ENCODE results near the gene FBXO5.
"Not testable (repeated sequence)": the region's sequence is repeated elsewhere in the genome, so short reads cannot be mapped to it uniquely, and the experiment has no call there.

Gene FBXO5

DNA sequence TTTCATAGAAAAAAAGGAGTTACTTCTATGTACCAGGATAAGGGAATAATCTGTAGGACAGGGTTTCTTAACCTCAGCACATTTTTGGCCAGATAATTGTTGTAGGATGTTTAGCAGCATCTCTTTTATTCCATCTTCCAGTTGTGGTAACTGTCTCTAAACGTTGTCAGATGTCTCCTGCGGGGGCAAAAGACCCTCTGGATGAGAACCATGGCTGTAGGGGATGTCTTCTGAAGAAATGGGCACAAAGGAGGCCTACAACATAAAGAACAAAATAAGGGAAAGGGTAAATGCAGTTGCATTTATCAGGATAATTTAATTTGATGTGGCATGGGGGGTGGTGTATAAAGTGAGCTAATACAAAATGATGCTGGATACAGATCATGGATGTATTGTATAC lies 4.1 kb upstream of the FBXO5 start:
- ATAC-seq, result no peak

DNA sequence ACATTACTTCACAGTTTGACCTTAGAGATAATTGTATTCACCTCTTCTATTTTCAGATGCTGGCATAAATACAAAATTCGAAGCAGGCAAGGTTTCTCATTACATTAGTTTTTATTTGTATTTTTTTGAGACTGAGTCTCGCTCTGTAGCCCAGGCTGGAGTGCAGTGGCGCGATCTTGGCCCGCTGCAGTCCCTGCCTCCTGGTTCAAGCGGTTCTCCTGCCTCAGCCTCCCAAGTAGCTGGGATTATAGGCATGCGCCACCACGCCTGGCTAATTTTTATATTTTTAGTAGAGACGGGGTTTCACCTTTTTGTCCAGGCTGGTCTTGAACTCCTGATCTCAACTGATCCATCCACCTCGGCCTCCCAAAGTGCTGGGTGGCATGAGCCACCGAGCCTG lies 2.5 kb upstream of the FBXO5 start:
- not testable (repeated sequence) for ATAC-seq

DNA sequence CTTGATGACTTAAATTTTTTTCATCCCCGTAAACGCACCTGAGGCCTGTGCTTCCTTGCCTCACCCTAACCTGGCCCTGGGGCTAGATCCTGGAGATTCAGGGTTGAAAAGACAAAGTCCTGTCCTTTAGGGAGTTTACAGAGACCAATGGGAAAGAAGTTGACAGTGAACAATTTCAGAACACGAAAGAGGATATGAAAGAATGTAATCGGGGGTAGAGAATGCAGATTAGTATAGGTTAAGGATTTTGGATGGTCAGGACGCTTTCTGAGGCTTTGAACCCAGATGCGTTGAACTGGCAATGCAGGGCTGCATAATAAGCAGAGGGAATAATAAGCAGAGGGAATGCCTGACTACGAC lies 1.7 kb upstream of the FBXO5 start:
- ATAC-seq, result no peak

DNA sequence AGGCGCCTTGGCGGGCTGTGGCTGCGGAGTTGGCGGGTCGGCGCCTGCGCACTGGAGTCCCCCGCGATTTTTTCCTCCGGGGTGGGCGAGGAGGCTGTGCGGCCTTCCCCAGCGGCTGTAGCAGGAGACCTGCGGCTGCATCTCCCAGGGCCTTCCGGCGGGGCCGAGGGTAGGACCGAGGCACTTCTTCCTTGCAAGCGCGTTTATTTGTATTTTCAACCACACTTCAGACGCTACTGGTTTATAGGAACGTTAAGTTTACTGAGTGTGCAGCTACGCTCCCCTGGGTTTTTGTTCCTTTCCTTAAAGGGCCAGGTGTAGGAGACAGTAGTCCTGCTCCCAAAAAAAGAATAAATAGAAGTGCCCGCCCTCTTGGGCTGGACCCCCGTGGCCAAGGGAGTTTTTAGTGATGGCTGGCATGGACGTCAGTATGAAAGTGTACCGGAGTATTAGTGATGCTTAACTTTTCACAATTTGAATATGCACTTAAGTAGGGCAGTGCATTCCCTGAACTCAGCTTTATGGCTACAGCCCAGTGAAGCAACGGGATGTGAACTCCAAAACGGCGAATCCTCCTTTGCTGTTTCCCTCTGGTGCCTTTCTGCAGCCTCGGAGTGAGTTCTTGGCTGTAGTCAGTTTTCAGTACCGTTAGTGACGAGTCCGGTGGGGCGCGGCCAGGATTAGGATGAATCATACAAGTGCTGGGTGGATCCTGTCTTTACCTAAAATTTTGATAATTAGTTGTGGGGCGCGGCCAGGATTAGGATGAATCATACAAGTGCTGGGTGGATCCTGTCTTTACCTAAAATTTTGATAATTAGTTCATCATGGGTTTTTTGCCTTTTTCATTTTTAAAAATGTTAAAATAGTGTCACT lies 1.0 kb upstream of the FBXO5 start:
- peak; percentile 41 to 42 for ATAC-seq

DNA sequence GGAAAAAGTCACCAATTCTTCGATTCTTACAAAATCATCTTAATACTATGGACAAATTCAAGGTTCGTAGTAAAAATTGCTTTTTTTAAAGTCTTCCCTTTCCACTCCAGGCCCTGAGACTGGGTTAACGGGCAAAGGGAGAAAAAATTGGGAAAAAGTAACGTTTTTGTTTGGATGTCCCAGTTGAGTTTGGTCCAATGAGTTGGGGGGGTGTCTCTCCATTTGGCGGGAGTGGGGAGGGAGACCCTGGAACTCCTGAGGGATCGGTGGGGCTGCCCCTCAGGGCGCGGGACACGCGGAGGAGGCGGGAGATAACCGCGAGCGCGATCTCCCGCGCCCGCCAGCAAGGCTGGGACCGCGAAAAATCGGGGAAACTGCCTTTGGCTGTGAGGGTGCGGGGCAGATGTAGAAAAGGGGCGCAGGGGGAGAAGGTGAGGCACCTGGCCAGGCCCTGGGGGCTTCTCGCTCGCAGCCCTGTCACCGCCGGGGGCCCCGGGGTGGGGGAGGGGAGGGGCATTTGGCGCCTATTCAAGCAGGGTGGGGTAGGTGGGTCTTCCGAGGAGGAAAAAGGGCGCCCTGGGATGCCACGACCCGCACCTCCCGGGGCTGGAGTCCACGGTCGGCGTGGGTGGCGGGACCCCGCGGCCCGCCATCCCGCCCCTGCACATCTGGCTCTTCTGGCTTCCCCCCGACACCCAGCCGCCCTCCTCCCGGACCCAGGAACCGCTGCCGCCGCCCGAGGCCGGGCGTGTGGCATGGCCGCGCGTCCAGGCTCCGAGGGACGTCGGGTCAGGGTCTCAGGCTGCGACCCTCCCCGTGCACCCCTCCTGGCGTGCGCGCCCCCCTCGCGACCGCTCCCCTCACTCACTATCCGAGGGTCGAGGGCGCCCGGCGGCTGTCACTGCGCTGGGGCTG lies 595 bp downstream of the FBXO5 start:
- no peak for ATAC-seq

DNA sequence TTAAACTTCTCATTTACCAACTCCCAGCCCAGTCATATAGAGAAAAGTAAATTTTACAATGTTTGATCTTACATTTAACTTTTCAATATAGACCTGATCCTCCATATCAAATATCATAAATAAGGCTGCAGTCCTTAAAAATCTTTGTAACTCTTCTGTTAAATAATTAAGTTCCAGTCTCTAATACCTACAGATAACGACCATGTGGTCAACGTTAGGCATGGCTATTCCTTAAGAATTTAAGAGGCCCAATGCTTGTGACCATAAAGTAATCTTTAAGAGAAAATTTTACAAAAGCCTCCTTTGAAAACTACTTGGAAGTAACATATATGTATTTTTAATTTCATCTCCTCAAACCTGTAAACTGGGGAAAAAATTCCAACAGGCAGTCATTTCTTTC lies 1.6 kb downstream of the FBXO5 start:
- no peak for ATAC-seq

DNA sequence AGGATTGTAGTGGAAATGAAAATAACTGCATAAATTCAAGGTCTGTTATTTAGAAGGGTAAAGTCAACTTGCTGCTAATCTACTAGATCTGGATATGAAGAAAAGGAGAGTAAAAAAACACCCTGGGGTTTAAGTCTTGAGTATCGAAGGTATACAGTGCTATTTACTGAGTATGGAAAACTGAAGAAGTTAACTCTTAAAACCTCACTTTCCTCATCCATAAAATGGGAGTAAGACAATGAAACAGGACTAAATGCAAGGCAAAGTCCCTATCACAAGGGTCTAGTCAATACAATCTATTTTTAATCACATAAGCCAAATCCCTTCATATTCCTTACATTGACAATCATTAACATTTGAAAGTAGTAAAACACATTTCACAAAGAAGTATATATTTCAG lies 2.2 kb downstream of the FBXO5 start:
- ATAC-seq, result no peak

GRCh38 chr6:152979116-152979515 lies 3.7 kb downstream of the FBXO5 start:
- no peak for ATAC-seq

GRCh38 chr6:152978058-152978457 lies 4.8 kb downstream of the FBXO5 start:
- no peak for ATAC-seq

GRCh38 chr6:152977556-152977955 lies 5.3 kb downstream of the FBXO5 start:
- no peak for ATAC-seq

DNA sequence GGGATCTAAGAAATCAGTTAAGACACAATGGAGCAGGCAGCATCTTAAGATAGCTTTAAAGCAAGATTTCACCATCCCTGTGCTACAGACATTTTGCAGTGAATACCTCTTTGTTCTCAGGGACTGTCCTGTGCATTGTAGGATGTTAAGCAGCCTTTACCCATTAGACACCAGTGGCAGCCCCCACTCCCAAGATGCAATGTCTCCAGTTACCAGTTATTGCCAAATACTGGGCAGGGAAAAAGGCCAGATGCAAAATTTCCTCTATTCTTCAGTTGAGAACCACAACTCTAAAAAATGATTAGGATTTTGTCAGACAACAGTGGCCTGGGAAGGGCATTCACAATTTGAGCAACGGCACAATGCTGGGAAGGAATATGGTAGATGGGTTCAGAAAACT lies 6.1 kb downstream of the FBXO5 start:
- no peak for ATAC-seq

DNA sequence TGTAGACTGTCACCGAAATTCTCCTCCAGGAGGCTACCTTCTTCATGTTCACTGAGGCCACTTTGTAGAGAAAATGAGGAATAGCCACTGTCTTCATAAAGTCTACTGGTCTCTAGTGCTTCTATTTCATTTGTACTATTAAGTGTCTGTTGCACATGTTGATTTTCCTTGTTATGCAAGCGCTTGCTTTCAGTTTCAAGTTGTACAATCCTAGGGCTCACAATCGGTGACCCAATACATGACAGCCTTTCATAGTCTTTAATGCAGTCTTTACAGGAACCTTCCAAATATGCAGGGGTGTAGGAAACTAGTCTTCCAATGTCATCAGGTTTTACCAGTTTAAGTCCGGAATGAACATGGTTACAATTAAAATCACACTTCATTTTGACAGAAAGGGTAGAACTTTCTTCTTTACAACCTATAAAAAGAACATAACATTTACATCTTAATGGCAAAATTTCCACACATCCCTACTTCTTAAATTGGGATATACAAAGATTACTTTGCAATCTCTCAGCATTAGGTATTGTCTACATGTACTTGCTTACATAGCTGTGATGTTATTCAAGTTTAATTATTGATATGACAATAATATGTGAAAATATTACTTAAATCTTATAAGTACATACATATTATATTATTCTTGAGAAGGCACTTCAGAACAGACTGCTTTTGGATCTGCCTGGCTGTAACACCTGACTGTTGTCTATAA lies 7.5 kb downstream of the FBXO5 start:
- peak; percentile 53 to 55 for ATAC-seq

DNA sequence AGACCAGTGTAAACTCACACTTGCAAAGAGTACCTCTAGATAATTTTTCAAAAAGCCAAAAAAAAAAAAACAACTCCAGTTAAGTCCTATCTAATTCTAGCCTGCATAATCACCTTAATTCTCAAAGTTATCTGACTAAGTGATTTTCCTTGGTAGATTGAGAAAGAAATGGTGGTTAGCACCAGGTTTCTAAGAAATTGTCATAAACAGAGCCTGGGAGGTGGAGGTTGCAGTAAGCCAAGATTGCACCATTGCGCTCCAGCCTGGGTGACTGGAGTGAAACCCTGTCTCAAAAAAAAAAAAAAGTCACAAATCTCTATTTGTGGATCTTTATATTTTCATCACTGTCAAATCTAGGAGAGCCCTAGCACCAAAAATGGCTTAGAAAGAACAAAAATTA lies 8.9 kb downstream of the FBXO5 start:
- ATAC-seq, result peak in 1 of 2 donors; percentile 24

GRCh38 chr6:152969688-152970418 lies 13.0 kb downstream of the FBXO5 start:
- no peak for ATAC-seq

- not testable (repeated sequence) for ATAC-seq
Observed at GRCh38 chr6:152966168-152966894, 16.5 kb downstream of the FBXO5 start.

DNA sequence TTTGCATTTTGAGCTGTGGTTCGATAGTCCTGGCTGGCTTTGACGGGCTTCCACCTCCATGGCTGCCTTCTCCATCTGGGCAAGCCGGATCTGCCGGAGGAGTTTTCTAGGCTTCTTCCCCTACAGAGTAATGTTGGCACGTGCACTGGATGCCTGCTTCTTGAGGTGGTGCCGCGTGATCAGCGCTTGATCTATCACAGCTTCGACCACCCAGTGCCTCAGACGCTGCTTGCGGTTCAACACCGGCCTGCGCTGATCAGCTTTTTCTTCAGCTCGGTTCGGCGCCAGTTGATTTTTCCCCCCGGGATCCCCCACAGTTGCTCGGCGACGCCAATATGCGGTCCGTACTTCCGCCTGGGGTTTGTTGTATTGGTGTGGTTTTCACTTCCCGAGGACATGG lies 23.5 kb downstream of the FBXO5 start:
- ATAC-seq, result no peak

DNA sequence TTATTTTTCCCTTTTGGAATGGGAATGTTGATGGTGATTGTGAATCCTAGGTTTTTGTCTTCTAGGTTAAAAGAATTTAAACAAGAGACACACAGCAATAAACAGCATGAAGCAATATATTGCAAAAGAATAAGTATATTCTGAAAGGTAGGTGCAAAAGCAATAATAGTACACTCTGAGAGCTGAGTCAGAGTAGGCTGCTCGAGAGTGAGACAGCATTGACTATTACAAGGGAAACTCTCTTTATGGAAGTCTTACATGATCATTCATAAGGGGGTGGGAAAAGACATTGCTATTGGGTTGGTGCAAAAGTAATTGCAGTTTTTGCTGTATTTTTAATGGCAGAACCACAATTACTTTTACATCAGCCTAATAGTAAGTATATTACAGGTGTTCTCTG lies 25.0 kb downstream of the FBXO5 start:
- ATAC-seq, result no peak

DNA sequence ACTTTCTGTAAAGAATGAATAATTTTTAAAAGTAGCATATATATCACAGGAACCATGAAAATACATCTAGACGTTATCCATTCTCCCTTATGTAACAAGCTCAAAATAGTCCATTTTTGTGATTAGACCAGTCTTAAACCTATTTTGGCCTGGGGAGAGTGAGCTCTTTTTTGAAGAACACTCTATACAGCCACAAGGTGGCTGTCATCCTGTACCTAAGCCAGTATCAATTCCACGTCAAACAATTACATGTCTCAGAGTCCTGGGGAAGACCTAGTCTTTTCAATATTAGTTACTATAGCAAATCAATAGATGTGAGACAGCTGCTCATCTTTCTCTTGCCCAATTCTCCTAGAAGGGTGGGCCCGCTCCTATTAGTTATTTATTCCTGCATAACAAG lies 28.4 kb downstream of the FBXO5 start:
- no peak for ATAC-seq

DNA sequence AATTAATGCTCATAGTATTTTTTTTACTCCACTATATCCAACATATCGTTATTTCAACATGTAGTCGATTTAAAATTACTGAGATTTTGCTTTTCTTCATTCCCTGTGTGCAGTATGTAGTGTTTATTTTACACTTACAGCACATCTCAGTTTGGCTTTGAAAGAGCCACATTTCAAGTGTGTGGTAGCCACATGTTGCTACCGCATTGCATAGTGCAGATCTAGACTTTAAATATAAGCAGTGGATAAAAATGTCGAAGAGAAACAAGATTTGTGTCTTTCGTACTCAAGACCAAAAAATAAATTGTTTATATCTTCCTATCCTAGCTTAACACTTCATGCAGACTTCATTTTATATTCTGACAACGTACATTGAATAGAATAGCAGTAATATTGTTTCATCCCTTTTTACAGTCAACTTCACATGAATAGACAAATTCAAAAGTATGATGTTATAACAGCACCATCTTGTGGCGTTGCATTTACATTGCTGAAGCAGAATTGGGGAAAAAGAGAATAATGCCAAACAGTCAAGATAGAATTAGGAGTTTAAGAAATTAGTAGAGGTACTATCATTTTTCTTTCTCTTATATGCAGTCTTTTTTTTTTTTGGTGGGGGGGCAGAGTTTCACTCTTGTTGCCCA lies 29.9 kb downstream of the FBXO5 start:
- ATAC-seq, result no peak

DNA sequence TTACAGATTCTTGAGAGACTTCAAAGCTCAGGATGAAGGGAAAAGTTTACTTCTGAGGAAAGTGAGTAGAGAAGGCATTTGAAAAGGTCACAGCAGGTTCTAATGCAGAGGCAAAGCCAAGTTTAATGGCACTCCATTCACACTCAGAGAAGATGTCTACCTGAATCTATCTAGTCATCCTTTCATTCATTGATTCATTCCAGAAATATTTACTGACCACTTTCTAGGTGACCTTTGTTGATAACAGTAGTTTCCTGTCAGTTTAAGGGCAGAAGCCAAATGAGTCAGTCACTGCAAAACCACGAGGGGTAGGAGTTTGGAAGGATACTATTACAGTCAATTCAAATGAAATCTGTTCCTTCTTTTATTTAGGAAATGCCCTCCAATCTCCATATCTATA lies 30.8 kb downstream of the FBXO5 start:
- ATAC-seq, result peak in 1 of 2 donors; percentile 36

DNA sequence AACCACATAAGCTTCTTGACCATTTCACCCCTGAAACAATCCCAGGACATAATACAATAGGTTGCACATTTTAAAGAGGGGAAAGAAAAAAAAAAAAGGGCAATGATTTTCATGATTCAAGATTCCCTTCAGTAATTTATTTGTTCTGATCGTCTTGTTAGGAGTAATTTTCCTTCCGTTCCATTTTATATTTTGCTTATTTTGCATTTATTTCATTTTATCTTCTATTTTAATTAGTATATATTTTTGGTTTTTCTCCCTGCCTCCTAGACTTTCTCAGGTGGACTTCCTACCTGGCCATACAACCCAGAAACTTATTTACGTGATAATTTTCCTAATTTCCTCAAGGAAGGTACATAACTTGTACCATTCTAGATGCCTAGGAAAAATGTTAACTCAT lies 32.6 kb downstream of the FBXO5 start:
- ATAC-seq, result no peak
